Smooth muscle cell (in vitro differentiated cells): ENCODE data around the gene GPR18. TPM values are rescaled to one million over a fixed set of nuclear protein-coding genes. Genes with fewer than 3 reads are reported as not detected.

ENCODE experiments used
- DNase-seq: peaks from one replicate; lab custom pipeline; 2025; ENCODE audit not compliant: unreplicated experiment; lab: John Stamatoyannopoulos, UW
- H2AFZ ChIP-seq: fragments of 200-600 bp; sonication (generic); 2 replicates; pipeline ENCODE4 v1.6.0; 2016; ENCODE audit warnings: antibody characterized with exemption, low read depth, mild to moderate bottlenecking
- H3F3A ChIP-seq: fragments of 200-600 bp; sonication (generic); 2 replicates; pipeline ENCODE4 v1.6.0; 2017; ENCODE audit warnings: antibody characterized with exemption, low read depth
- H3K27ac ChIP-seq: fragments of 200-600 bp; sonication (generic); 2 replicates; pipeline ENCODE4 v1.5.1; 2016; ENCODE audit warnings: low read depth, mild to moderate bottlenecking
- H3K27me3 ChIP-seq: fragments of 200-600 bp; sonication (generic); 2 replicates; pipeline ENCODE4 v1.6.1; 2016; ENCODE audit warnings: low read depth, mild to moderate bottlenecking
- H3K36me3 ChIP-seq: fragments of 200-600 bp; sonication (generic); 2 replicates; pipeline ENCODE4 v1.5.1; 2016; ENCODE audit warnings: low read depth
- H3K4me1 ChIP-seq: fragments of 200-600 bp; sonication (generic); 2 replicates; pipeline ENCODE4 v1.5.1; 2016; ENCODE audit warnings: low read depth
- H3K4me2 ChIP-seq: fragments of 200-600 bp; sonication (generic); 2 replicates; pipeline ENCODE4 v1.6.0; 2016; ENCODE audit warnings: mild to moderate bottlenecking
- H3K4me3 ChIP-seq: fragments of 200-600 bp; sonication (generic); 2 replicates; pipeline ENCODE4 v1.5.1; 2016; ENCODE audit warnings: mild to moderate bottlenecking
- H3K79me2 ChIP-seq: fragments of 200-600 bp; sonication (generic); 2 replicates; pipeline ENCODE4 v1.6.0; 2016; ENCODE audit warnings: low read depth, mild to moderate bottlenecking
- H3K9ac ChIP-seq: fragments of 200-600 bp; sonication (generic); 2 replicates; pipeline ENCODE4 v1.6.0; 2016; ENCODE audit warnings: low read depth
- H3K9me3 ChIP-seq: fragments of 200-600 bp; sonication (generic); replicated peaks from 2 replicates; pipeline ENCODE4 v1.5.1; 2016; ENCODE audit warnings: low read depth
- H4K20me1 ChIP-seq: fragments of 200-600 bp; sonication (generic); 2 replicates; pipeline ENCODE4 v1.6.0; 2016; ENCODE audit warnings: low read depth
- WGBS: methylation state at CpG from one replicate; pipeline ENCODE4 v1.1.7; 2016; ENCODE audit warnings: low lambda C conversion rate; 5-methylcytosine and 5-hydroxymethylcytosine counted together
- polyA plus RNA-seq: library from polyadenylated mRNA; unstranded; fragments of >200 nt; fragmentation: Nextera tagmentation; extraction: Ambion mirVana; gene quantifications from 2 replicates; pipeline ENCODE4 v1.2.1, GENCODE V29; 2016
- total RNA-seq: library from RNA; depleted of rRNA; stranded (reverse); fragments of >200 nt; gene quantifications from 2 replicates; pipeline ENCODE4 v1.2.3, GENCODE V29; 2014
- TF ChIP-seq, protein P1 (sequence below): fragments of 200-600 bp; sonication (generic); IDR thresholded peaks from 2 replicates; pipeline ENCODE4 v1.5.1; 2017; ENCODE audit warnings: borderline replicate concordance, mild to moderate bottlenecking, antibody characterized with exemption; ENCODE audit not compliant: insufficient read depth, poor library complexity, severe bottlenecking

GPR18 gene
- total and polyA plus RNA-seq, 2 experiments from 2014 or later = not detected

DNA sequence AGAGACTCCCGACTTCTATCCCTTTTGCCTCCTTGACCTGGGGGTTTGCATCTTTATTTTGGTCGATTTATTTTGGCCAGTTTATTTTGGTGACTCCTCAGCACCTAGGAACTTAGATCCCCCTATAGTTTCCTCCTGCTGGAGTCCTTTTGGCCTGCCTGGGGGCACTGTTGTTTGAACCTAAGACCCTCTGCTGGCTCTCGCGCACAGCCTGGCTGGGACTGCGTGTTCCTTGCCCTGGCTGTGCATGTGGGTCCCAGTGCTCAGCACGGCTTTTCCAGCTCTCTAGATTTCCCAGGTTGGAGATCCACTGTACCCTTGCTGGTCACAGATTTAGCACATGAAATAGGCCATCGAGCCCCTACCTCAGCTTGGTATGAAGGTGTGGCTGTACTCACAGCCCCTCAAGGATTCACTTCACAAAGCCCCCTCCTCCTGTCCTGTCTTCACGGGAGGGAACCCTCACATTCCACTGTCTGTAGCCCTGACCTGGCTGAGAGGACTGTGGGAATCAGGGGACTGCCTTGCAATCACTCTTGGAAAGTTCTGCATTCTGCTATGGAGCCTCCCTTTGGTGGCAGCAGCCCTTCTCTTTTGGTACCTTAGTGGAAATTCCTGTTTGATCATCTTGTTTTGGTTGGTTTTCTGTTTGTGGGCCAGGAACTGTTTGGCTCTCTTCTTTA, 49.2 kb downstream of the GPR18 start:
- WGBS = 90% methylated on average over 8 of the region's 8 CpGs
- no peak overlapping the region for H3K4me2 ChIP-seq
- peaks cover 100% of the 10 kb centered on the region for H4K20me1 ChIP-seq
- no peak overlapping the region for H3K9ac ChIP-seq
- H3K79me2 ChIP-seq = peaks cover 77% of the 10 kb centered on the region
- no peak overlapping the region for H2AFZ ChIP-seq
- TF ChIP-seq, protein P1, sequence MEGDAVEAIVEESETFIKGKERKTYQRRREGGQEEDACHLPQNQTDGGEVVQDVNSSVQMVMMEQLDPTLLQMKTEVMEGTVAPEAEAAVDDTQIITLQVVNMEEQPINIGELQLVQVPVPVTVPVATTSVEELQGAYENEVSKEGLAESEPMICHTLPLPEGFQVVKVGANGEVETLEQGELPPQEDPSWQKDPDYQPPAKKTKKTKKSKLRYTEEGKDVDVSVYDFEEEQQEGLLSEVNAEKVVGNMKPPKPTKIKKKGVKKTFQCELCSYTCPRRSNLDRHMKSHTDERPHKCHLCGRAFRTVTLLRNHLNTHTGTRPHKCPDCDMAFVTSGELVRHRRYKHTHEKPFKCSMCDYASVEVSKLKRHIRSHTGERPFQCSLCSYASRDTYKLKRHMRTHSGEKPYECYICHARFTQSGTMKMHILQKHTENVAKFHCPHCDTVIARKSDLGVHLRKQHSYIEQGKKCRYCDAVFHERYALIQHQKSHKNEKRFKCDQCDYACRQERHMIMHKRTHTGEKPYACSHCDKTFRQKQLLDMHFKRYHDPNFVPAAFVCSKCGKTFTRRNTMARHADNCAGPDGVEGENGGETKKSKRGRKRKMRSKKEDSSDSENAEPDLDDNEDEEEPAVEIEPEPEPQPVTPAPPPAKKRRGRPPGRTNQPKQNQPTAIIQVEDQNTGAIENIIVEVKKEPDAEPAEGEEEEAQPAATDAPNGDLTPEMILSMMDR = no peak
- no peak overlapping the region for H3K4me3 ChIP-seq
- no peaks in the 10 kb centered on the region for H3K36me3 ChIP-seq
- no peaks in the 10 kb centered on the region for H3K9me3 ChIP-seq
- no peaks in the 10 kb centered on the region for H3K4me1 ChIP-seq
- DNase-seq = no peak
- no peaks in the 10 kb centered on the region for H3K27me3 ChIP-seq
- H3K27ac ChIP-seq = no peak overlapping the region
- no peaks in the 10 kb centered on the region for H3F3A ChIP-seq

DNA sequence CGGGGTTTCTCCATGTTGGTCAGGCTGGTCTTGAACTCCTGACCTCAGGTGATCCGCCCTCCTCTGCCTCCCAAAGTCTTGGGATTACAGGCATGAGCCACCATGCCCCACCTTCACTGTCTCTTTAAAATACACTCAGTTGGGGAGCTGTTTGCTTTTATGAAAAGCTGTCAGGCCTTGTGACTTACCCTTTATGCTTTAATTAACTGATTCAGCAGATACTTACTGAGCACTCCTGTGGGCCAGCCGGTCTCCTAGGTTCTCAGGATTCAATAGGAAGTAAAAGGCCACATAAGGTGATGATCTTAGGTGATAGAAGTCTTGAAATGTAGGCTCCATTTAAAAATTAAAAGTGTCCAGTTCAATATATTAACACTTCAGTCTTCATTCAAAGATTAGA, 50.0 kb downstream of the GPR18 start:
- H3K36me3 ChIP-seq = no peaks in the 10 kb centered on the region
- TF ChIP-seq, protein P1 = no peak
- H3K9me3 ChIP-seq = no peaks in the 10 kb centered on the region
- H3K79me2 ChIP-seq = peaks cover 77% of the 10 kb centered on the region
- H3K4me3 ChIP-seq = no peak overlapping the region
- H3K27me3 ChIP-seq = no peaks in the 10 kb centered on the region
- H3K27ac ChIP-seq = no peak overlapping the region
- no peaks in the 10 kb centered on the region for H3K4me1 ChIP-seq
- no peak for DNase-seq
- 90% methylated on average over 3 of the region's 3 CpGs for WGBS
- H3K4me2 ChIP-seq = no peak overlapping the region
- H3F3A ChIP-seq = no peaks in the 10 kb centered on the region
- no peak overlapping the region for H3K9ac ChIP-seq
- H4K20me1 ChIP-seq = peaks cover 100% of the 10 kb centered on the region
- no peak overlapping the region for H2AFZ ChIP-seq

DNA sequence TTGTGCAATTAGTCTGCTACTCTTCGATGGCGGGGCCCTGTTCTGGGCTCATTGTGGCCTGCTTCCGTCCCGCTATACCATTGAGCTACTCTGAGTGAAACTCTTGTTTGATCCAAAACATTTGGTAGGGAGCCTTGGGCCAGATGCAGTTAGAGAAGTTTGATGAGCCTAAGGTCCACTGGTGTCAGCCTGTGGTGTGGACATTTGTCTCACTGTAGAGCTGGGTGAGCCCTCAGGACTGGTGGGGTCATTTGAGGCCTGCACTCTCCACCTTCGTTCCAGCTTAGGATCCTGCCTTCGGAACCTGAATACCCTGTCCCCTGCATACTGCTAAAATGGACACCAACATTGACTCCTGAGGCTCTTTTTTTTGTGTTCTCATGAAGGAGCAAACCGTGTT, 50.7 kb downstream of the GPR18 start:
- Histone ChIP-seq H3K4me3 (no peak overlapping the region), H4K20me1 (peaks cover 98% of the 10 kb centered on the region), H3K27me3 (no peaks in the 10 kb centered on the region), H3K27ac (no peak overlapping the region), H2AFZ (no peak overlapping the region), H3K36me3 (no peaks in the 10 kb centered on the region), H3F3A (no peaks in the 10 kb centered on the region), H3K9me3 (no peaks in the 10 kb centered on the region), H3K4me2 (no peak overlapping the region), H3K4me1 (peaks cover 3% of the 10 kb centered on the region), H3K79me2 (peaks cover 77% of the 10 kb centered on the region), H3K9ac (no peak overlapping the region)
- TF ChIP-seq, protein P1 = no peak
- 93% methylated on average over 7 of the region's 7 CpGs for WGBS
- DNase-seq = no peak

DNA sequence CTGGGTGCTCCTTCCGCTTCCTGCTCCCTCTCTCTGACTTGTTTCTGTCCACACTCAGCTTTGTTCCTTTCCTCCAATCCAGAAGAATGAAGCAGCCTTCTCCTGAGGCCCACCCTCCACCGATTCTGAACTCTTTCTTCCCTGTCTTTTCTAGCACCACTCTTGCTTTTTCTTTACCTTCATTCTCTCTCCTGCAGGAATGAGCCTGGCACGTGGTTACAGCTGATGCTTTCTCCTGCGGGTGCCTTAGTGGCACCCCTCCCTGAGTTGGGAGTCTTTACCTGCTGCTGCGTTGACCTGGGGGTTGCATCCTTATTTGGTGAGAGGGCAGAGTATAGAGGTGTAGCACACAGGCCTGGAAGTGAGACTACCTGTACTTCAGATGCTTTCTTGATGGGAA, 51.3 kb downstream of the GPR18 start:
- Histone ChIP-seq H3K4me1 (peaks cover 9% of the 10 kb centered on the region), H3K4me2 (no peak overlapping the region), H3K27me3 (no peaks in the 10 kb centered on the region), H3K79me2 (peaks cover 77% of the 10 kb centered on the region), H3K36me3 (no peaks in the 10 kb centered on the region), H2AFZ (no peak overlapping the region), H3K27ac (no peak overlapping the region), H3K4me3 (no peak overlapping the region), H3F3A (no peaks in the 10 kb centered on the region), H3K9ac (no peak overlapping the region), H3K9me3 (no peaks in the 10 kb centered on the region), H4K20me1 (peaks cover 98% of the 10 kb centered on the region)
- DNase-seq = no peak
- TF ChIP-seq, protein P1 = no peak
- 98% methylated on average over 5 of the region's 5 CpGs for whole genome bisulfite sequencing
